ENCODE measurements around the gene CAT. TPM values are rescaled to one million over a fixed set of nuclear protein-coding genes. Genes with fewer than 3 reads are reported as not detected.

CAT gene
- total RNA-seq, 1 experiment from 2014 or later = 26.6 TPM

- intact Hi-C loops (cut with micrococcal nuclease; ENCODE audit: unreplicated experiment) = no loop called here
- POLR2A ChIA-PET (ENCODE audit: low non-redundant PET) = no interaction called here
- BruUV-seq (replicated peaks) = no TSS peak
- DNase-seq (ENCODE audit: low spot score) = no peak
- Histone ChIP-seq H3K4me1 (ENCODE audit: insufficient read depth, low read length, poor library complexity, severe bottlenecking) (no peaks in the 10 kb centered on the region), H3K27ac (ENCODE audit: low read depth, low read length, poor library complexity, severe bottlenecking) (no peak overlapping the region), H3K4me3 (ENCODE audit: low read depth, low read length, poor library complexity, severe bottlenecking) (no peak overlapping the region), H3K9me3 (ENCODE audit: low read depth, low read length, poor library complexity, severe bottlenecking) (no peaks in the 10 kb centered on the region), H3K36me3 (ENCODE audit: insufficient read depth, low read length, poor library complexity, severe bottlenecking) (no peaks in the 10 kb centered on the region), H3K27me3 (replicated peaks; ENCODE audit: insufficient read depth, low read depth, low read length, poor library complexity) (no peaks in the 10 kb centered on the region)
- CTCF ChIA-PET = no interaction called here
- TF ChIP-seq CTCF (conservative IDR thresholded peaks at IDR 0.05; ENCODE audit: low read depth, low read length) = no peak
- no peak for TF ChIP-seq EZH2 (IDR thresholded peaks at IDR 0.05; ENCODE audit: borderline replicate concordance, low read depth, low read length, poor library complexity, severe bottlenecking)
Measured at GRCh38 chr11:34505874-34506273, 67.1 kb downstream of the CAT start.

GRCh38 chr11:34507156-34507555 is 68.4 kb downstream of the CAT start:
- Histone ChIP-seq H3K9me3 (ENCODE audit: low read depth, low read length, poor library complexity, severe bottlenecking) (no peaks in the 10 kb centered on the region), H3K4me1 (ENCODE audit: insufficient read depth, low read length, poor library complexity, severe bottlenecking) (no peaks in the 10 kb centered on the region), H3K27me3 (replicated peaks; ENCODE audit: insufficient read depth, low read depth, low read length, poor library complexity) (no peaks in the 10 kb centered on the region), H3K36me3 (ENCODE audit: insufficient read depth, low read length, poor library complexity, severe bottlenecking) (no peaks in the 10 kb centered on the region), H3K27ac (ENCODE audit: low read depth, low read length, poor library complexity, severe bottlenecking) (no peak overlapping the region), H3K4me3 (ENCODE audit: low read depth, low read length, poor library complexity, severe bottlenecking) (no peak overlapping the region)
- CTCF ChIA-PET = no interaction called here
- POLR2A ChIA-PET (ENCODE audit: low non-redundant PET) = no interaction called here
- no peak for DNase-seq (ENCODE audit: low spot score)
- no TSS peak for BruUV-seq (replicated peaks)
- no peak for TF ChIP-seq EZH2 (IDR thresholded peaks at IDR 0.05; ENCODE audit: borderline replicate concordance, low read depth, low read length, poor library complexity, severe bottlenecking)
- no peak for TF ChIP-seq CTCF (conservative IDR thresholded peaks at IDR 0.05; ENCODE audit: low read depth, low read length)
- intact Hi-C loops (cut with micrococcal nuclease; ENCODE audit: unreplicated experiment) = no loop called here

- POLR2A ChIA-PET (ENCODE audit: low non-redundant PET) = no interaction called here
- BruUV-seq (replicated peaks) = no TSS peak
Measured at GRCh38 chr11:34507610-34508009, 68.9 kb downstream of the CAT start.

More at GRCh38 chr11:34507610-34508009, 68.9 kb downstream of the CAT start:
- no peak overlapping the region for H3K27ac ChIP-seq (ENCODE audit: low read depth, low read length, poor library complexity, severe bottlenecking)
- H3K9me3 ChIP-seq (ENCODE audit: low read depth, low read length, poor library complexity, severe bottlenecking) = no peaks in the 10 kb centered on the region
- no peak overlapping the region for H3K4me3 ChIP-seq (ENCODE audit: low read depth, low read length, poor library complexity, severe bottlenecking)
- no peaks in the 10 kb centered on the region for H3K27me3 ChIP-seq (replicated peaks; ENCODE audit: insufficient read depth, low read depth, low read length, poor library complexity)
- TF ChIP-seq EZH2 (IDR thresholded peaks at IDR 0.05; ENCODE audit: borderline replicate concordance, low read depth, low read length, poor library complexity, severe bottlenecking) (no peak), CTCF (conservative IDR thresholded peaks at IDR 0.05; ENCODE audit: low read depth, low read length) (no peak)
- H3K36me3 ChIP-seq (ENCODE audit: insufficient read depth, low read length, poor library complexity, severe bottlenecking) = no peaks in the 10 kb centered on the region
- DNase-seq (ENCODE audit: low spot score) = no peak
- no peaks in the 10 kb centered on the region for H3K4me1 ChIP-seq (ENCODE audit: insufficient read depth, low read length, poor library complexity, severe bottlenecking)
- intact Hi-C loops (cut with micrococcal nuclease; ENCODE audit: unreplicated experiment) = no loop called here
- CTCF ChIA-PET = no interaction called here
